Superior temporal gyrus (tissue), 1 donor: Measurements from ENCODE around the gene LNP1.
"Not testable (repeated sequence)": the region's sequence is repeated elsewhere in the genome, so short reads cannot be mapped to it uniquely, and the experiment has no call there.

Experiments
- DNase-seq: peaks from one replicate; pipeline ENCODE4 v3.0.0-alpha.2; 2016; ENCODE audit errors: extremely low spot score

LNP1 gene

GRCh38 chr3:100478521-100478920 is 77.2 kb downstream of the LNP1 start:
- DNase-seq = not testable (repeated sequence)

DNA sequence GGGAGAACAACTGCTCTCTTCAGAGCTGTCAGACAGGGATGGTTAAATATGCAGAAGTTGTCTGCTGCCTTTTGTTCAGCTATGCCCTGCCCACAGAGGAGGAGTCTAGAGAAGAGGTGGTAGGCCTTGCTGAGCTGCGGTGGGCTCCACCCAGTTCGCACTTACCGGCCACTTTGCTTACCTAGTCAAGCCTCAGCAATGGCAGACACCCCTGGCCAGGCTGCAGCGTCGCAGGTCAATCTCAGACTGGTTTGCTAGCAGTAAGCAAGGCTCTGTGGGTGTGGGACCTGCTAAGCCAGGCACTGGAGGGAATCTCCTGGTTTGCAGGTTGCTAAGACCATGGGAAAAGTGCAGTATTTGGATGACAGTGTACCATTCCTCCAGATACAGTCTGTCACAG is 78.7 kb downstream of the LNP1 start:
- DNase-seq = no peak

- no peak for DNase-seq
Measured at GRCh38 chr3:100482176-100482575, 80.8 kb downstream of the LNP1 start.

GRCh38 chr3:100483529-100483928 is 82.2 kb downstream of the LNP1 start:
- DNase-seq = no peak

GRCh38 chr3:100486808-100487207 is 85.5 kb downstream of the LNP1 start:
- DNase-seq = no peak

GRCh38 chr3:100489118-100489517 is 87.8 kb downstream of the LNP1 start:
- DNase-seq = no peak

DNA sequence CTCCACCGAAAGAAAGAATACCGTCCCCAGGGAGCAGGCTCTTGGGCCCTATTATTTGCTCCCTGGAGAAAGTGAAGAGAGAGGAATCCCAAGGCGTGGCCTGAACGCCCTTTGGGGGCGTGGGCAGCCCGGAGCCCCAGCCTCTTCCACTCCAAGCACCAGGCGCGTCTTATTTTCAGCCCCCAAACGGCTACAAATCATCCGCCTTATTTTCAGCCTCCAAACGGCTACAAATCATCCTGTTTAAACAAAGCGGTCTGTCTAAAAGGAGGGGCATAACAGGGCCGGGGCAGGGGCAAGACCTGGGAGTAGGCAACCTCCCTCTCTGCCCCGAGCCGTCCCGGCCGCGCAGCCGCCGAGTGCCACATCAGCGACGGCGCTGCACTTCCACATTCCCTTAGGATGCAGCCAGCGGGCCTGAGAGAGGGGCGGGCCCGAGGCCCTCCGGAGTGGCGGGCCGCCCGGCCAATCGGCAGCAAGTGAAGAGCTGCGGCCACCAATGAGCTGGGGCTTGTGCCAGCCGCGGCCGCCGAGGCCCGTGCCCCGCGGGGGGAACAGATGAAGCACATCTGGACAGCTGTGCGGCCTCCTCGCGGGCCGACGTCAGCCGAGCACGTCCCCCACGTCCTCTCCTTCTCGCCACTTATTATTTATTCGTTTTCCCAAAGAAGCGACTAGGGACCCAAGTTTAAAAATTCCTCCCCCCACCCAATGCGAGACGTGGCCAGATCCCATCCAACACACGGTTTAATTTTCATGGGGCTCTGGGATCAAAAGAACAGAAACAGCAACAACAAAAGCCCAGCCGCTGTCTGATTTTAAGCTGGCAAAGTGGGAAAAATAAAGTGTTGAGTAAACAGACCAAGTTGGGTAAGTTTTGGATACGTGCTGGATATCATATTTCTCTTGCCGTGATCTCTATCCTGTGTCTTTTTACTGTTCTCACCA is 91.0 kb downstream of the LNP1 start, which contains the start of gene TMEM45A:
TMEM45A (plus strand) TSS at position 561 of the 948 bp plus-strand sequence. CDS start 62,593 bp downstream, outside the sequence.
- peak; percentile 93 for DNase-seq

GRCh38 chr3:100496711-100497261 is 95.4 kb downstream of the LNP1 start:
- no peak for DNase-seq

- DNase-seq = no peak
Measured at GRCh38 chr3:100499651-100500050, 98.3 kb downstream of the LNP1 start.

DNA sequence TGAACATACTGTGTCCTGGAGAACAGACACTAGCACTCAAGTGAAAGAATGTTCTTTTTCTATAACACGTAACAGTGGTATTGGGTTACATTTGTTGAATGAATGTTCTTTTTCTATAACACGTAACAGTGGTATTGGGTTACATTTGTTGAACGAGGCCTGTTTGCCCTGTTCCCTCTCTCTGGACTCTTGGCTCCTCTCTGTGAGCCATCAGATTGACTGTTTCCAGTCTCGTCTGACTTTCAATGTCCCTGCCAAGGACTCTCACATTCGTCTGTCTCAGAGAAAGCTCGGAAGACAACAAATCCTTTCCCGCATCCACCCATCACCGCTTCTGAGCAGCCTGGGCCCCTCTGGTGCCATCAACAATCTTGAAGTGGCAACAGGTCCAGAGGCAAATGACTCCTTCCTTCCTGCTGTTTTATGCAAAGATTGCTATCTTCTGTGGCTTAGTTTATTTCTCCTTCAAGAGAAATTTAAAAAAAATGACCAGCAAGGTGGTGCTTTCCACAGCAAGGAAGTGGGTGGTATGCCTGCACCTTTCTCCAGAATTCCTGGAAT is 99.1 kb downstream of the LNP1 start:
- no peak for DNase-seq

DNA sequence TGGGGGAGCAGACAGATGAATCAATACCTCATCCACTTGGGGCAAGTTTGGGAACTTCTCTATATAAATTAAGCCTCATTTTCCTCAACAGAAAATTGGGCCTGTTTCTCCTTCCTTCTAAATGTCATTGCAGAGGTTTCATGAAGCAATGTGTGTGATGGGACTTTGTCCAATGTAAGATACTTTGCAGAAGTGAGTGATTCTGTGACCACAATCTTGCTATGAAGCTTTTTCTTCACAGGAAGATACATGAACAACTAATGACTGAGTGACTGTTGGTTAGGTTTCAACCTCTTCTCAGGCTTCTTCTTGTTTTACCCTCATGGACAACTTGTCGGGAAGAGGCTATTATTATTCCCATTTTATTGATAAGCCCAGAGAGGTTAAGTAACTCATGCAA is 102.1 kb downstream of the LNP1 start:
- DNase-seq = no peak
